H54 (cell line): ENCODE measurements around the gene USE1.

Source experiments
- DNase-seq: peaks from one replicate; pipeline ENCODE4 v3.0.0; 2011; ENCODE audit warnings: low spot score, mixed read lengths; ENCODE audit not compliant: insufficient read length
- FAIRE-seq: peaks from 3 replicates; lab custom pipeline; 2011; peaks lifted over from hg19 to GRCh38; lab: Jason Lieb, UNC
- POLR2A ChIP-seq: IDR thresholded peaks from 2 replicates; pipeline ENCODE4 v1.6.1; 2011; ENCODE audit warnings: low read depth, mild to moderate bottlenecking, low read length

USE1 gene

GRCh38 chr19:17245535-17245984 lies 30.4 kb downstream of the USE1 start, which contains the start of gene NR2F6:
TSS of gene NR2F6 (minus strand) at chr19:17245919. CDS start at chr19:17245220, 699 bp downstream.
- DNase-seq, result no peak
- FAIRE-seq, result no peak
- TF ChIP-seq POLR2A, result peak; percentile 67

- no peak for TF ChIP-seq POLR2A
- no peak for DNase-seq
- no peak for FAIRE-seq
Measured at GRCh38 chr19:17246681-17247425, 31.7 kb downstream of the USE1 start.

- no peak for DNase-seq
- no peak for TF ChIP-seq POLR2A
- no peak for FAIRE-seq
Measured at GRCh38 chr19:17248011-17248776, 33.0 kb downstream of the USE1 start.

- no peak for FAIRE-seq
- no peak for TF ChIP-seq POLR2A
Measured at GRCh38 chr19:17249887-17250548, 34.9 kb downstream of the USE1 start.

GRCh38 chr19:17254636-17255035 lies 39.5 kb downstream of the USE1 start:
- DNase-seq (no peak), FAIRE-seq (no peak)
- no peak for TF ChIP-seq POLR2A

More at GRCh38 chr19:17249887-17250548, 34.9 kb downstream of the USE1 start:
- no peak for DNase-seq

GRCh38 chr19:17255150-17255621 lies 40.0 kb downstream of the USE1 start:
- DNase-seq, result no peak
- no peak for TF ChIP-seq POLR2A

GRCh38 chr19:17256130-17256529 lies 41.0 kb downstream of the USE1 start:
- DNase-seq (no peak), FAIRE-seq (no peak)
- no peak for TF ChIP-seq POLR2A

More at GRCh38 chr19:17255150-17255621, 40.0 kb downstream of the USE1 start:
- no peak for FAIRE-seq

GRCh38 chr19:17259118-17259780 lies 44.1 kb downstream of the USE1 start:
- no peak for DNase-seq
- TF ChIP-seq POLR2A, result no peak
- FAIRE-seq, result no peak

GRCh38 chr19:17259934-17260333 lies 44.8 kb downstream of the USE1 start:
- TF ChIP-seq POLR2A, result no peak
- FAIRE-seq (no peak), DNase-seq (no peak)

- DNase-seq, result peak; percentile 81
- TF ChIP-seq POLR2A, result no peak
- FAIRE-seq, result no peak
Measured at GRCh38 chr19:17260842-17261325, 45.7 kb downstream of the USE1 start.

GRCh38 chr19:17262557-17262956 lies 47.4 kb downstream of the USE1 start:
- no peak for TF ChIP-seq POLR2A
- DNase-seq (no peak), FAIRE-seq (no peak)

- no peak for TF ChIP-seq POLR2A
- DNase-seq, result no peak
- no peak for FAIRE-seq
Measured at GRCh38 chr19:17263712-17264640, 48.8 kb downstream of the USE1 start.

GRCh38 chr19:17264641-17264979 lies 49.5 kb downstream of the USE1 start, which contains the start of gene USHBP1:
TSS of gene USHBP1 (minus strand) at chr19:17264745. CDS start at chr19:17264299, 446 bp downstream.
- TF ChIP-seq POLR2A, result no peak
- FAIRE-seq, result no peak
- DNase-seq, result no peak
